HG03439 (cell line): ENCODE measurements around the gene ARID3A.

Experiments used
- ATAC-seq: cut with Tn5 transposase; IDR thresholded peaks from one replicate; pipeline ENCODE4 v1.9.1; 2021; ENCODE audit warnings: mild to moderate bottlenecking, moderate library complexity; ENCODE audit not compliant: unreplicated experiment

ARID3A gene

GRCh38 chr19:911197-912033 lies 14.4 kb upstream of the ARID3A start:
- no peak for ATAC-seq

GRCh38 chr19:912181-913079 lies 13.4 kb upstream of the ARID3A start:
- ATAC-seq, result no peak

- ATAC-seq, result peak; percentile 45
Measured at GRCh38 chr19:913080-913748, 12.6 kb upstream of the ARID3A start, which contains the start of gene R3HDM4. Gene R3HDM4 (minus strand): TSS chr19:913219. CDS start chr19:913157, 62 bp downstream.

- no peak for ATAC-seq
Measured at GRCh38 chr19:916645-917322, 9.1 kb upstream of the ARID3A start.

- no peak for ATAC-seq
Measured at GRCh38 chr19:917323-918151, 8.3 kb upstream of the ARID3A start, which contains the start of gene KISS1R. Gene KISS1R (plus strand): TSS chr19:917333. CDS start chr19:917503, 170 bp downstream.

GRCh38 chr19:918152-918437 lies 7.7 kb upstream of the ARID3A start:
- ATAC-seq, result no peak

- ATAC-seq, result no peak
Measured at GRCh38 chr19:918481-919198, 7.2 kb upstream of the ARID3A start.

- ATAC-seq, result no peak
Measured at GRCh38 chr19:919199-920050, 6.4 kb upstream of the ARID3A start.

GRCh38 chr19:920051-920864 lies 5.6 kb upstream of the ARID3A start:
- ATAC-seq, result no peak

- no peak for ATAC-seq
Measured at GRCh38 chr19:924553-925086, 1.2 kb upstream of the ARID3A start.

- peak; percentile 49 for ATAC-seq
Measured at GRCh38 chr19:925087-925525, 729 bp upstream of the ARID3A start.

GRCh38 chr19:926323-926588 lies 421 bp downstream of the ARID3A start:
- ATAC-seq, result no peak

- no peak for ATAC-seq
Measured at GRCh38 chr19:926589-927350, 935 bp downstream of the ARID3A start.

GRCh38 chr19:927351-927779 lies 1.5 kb downstream of the ARID3A start:
- no peak for ATAC-seq

- ATAC-seq, result no peak
Measured at GRCh38 chr19:927780-928401, 2.1 kb downstream of the ARID3A start.
